OCI-LY1 (cell line): ENCODE measurements around the gene LDAF1.

ENCODE experiments used
- H2AFZ ChIP-seq: fragments of 200-600 bp; sonication (generic), shearing (Covaris generic); 2 replicates; pipeline ENCODE4 v1.6.0; 2014; ENCODE audit warnings: antibody characterized with exemption, mild to moderate bottlenecking, low read length
- H3F3A ChIP-seq: fragments of 200-600 bp; sonication (generic), shearing (Covaris generic); 2 replicates; pipeline ENCODE4 v1.6.0; 2014; ENCODE audit warnings: mild to moderate bottlenecking, antibody characterized with exemption, low read length, moderate library complexity; ENCODE audit not compliant: insufficient read depth
- H3K27ac ChIP-seq: fragments of 200-600 bp; sonication (generic); 2 replicates; pipeline ENCODE4 v1.5.1; 2014; ENCODE audit warnings: low read length, mixed run types, mild to moderate bottlenecking, low read depth; ENCODE audit not compliant: poor library complexity, severe bottlenecking
- H3K27me3 ChIP-seq: fragments of 200-600 bp; sonication (generic); 2 replicates; pipeline ENCODE4 v1.6.0; 2014; ENCODE audit warnings: antibody characterized with exemption, mild to moderate bottlenecking, low read length, moderate library complexity; ENCODE audit not compliant: insufficient read depth
- H3K36me3 ChIP-seq: fragments of 200-600 bp; sonication (generic); 2 replicates; pipeline ENCODE4 v1.6.1; 2014; ENCODE audit warnings: mild to moderate bottlenecking, antibody characterized with exemption, low read length, moderate library complexity, mixed read lengths; ENCODE audit not compliant: insufficient read depth
- H3K4me1 ChIP-seq: fragments of 200-600 bp; sonication (generic); 2 replicates; pipeline ENCODE4 v1.5.1; 2014; ENCODE audit warnings: mild to moderate bottlenecking, low read length, moderate library complexity; ENCODE audit not compliant: insufficient read depth, severe bottlenecking
- H3K4me2 ChIP-seq: fragments of 200-600 bp; sonication (generic), shearing (Covaris generic); 2 replicates; pipeline ENCODE4 v1.6.1; 2014; ENCODE audit warnings: low read length
- H3K4me3 ChIP-seq: fragments of 200-600 bp; sonication (generic); 2 replicates; pipeline ENCODE4 v1.5.1; 2014; ENCODE audit warnings: low read length, low read depth, mild to moderate bottlenecking, mixed read lengths; ENCODE audit not compliant: poor library complexity, severe bottlenecking
- H3K79me2 ChIP-seq: fragments of 200-600 bp; shearing (Covaris generic); 2 replicates; pipeline ENCODE4 v1.6.1; 2016; ENCODE audit warnings: mixed run types, low read length, mixed read lengths; ENCODE audit not compliant: insufficient read depth
- H3K9ac ChIP-seq: fragments of 200-600 bp; sonication (generic), shearing (Covaris generic); 2 replicates; pipeline ENCODE4 v1.6.1; 2014; ENCODE audit warnings: mild to moderate bottlenecking, low read length, mixed read lengths
- H3K9me2 ChIP-seq: fragments of 200-600 bp; sonication (generic), shearing (Covaris generic); 2 replicates; pipeline ENCODE4 v1.6.1; 2014; ENCODE audit warnings: low read depth, mild to moderate bottlenecking, low read length, mixed read lengths
- H3K9me3 ChIP-seq: fragments of 200-600 bp; shearing (Covaris generic); 2 replicates; pipeline ENCODE4 v1.6.1; 2014; ENCODE audit warnings: low read length, mixed read lengths
- H4K20me1 ChIP-seq: fragments of 200-600 bp; sonication (generic), shearing (Covaris generic); 2 replicates; pipeline ENCODE4 v1.6.0; 2016; ENCODE audit warnings: mild to moderate bottlenecking, low read length; ENCODE audit not compliant: insufficient read depth
- EZH2 ChIP-seq: fragments of 200-600 bp; sonication (generic), shearing (Covaris generic); IDR thresholded peaks from 2 replicates; pipeline ENCODE4 v1.8.0; 2017; ENCODE audit warnings: borderline replicate concordance, mixed run types, mild to moderate bottlenecking, antibody characterized with exemption, low read length, moderate library complexity, mixed read lengths
- TF ChIP-seq, protein P1 (sequence below): fragments of 200-600 bp; sonication (generic), shearing (Covaris generic); IDR thresholded peaks from 2 replicates; pipeline ENCODE4 v1.5.1; 2017; ENCODE audit warnings: mild to moderate bottlenecking, antibody characterized with exemption, low read length, moderate library complexity, mixed read lengths

The LDAF1 gene

GRCh38 chr16:21223787-21224186 lies 65.3 kb downstream of the LDAF1 start:
- H4K20me1 ChIP-seq, result no peaks in the 10 kb centered on the region
- no peaks in the 10 kb centered on the region for H3K36me3 ChIP-seq
- TF ChIP-seq, protein P1, sequence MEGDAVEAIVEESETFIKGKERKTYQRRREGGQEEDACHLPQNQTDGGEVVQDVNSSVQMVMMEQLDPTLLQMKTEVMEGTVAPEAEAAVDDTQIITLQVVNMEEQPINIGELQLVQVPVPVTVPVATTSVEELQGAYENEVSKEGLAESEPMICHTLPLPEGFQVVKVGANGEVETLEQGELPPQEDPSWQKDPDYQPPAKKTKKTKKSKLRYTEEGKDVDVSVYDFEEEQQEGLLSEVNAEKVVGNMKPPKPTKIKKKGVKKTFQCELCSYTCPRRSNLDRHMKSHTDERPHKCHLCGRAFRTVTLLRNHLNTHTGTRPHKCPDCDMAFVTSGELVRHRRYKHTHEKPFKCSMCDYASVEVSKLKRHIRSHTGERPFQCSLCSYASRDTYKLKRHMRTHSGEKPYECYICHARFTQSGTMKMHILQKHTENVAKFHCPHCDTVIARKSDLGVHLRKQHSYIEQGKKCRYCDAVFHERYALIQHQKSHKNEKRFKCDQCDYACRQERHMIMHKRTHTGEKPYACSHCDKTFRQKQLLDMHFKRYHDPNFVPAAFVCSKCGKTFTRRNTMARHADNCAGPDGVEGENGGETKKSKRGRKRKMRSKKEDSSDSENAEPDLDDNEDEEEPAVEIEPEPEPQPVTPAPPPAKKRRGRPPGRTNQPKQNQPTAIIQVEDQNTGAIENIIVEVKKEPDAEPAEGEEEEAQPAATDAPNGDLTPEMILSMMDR, result no peak
- no peak for TF ChIP-seq EZH2
- no peak overlapping the region for H3K4me2 ChIP-seq
- H3K79me2 ChIP-seq, result no peaks in the 10 kb centered on the region
- H3K9me2 ChIP-seq, result no peaks in the 10 kb centered on the region
- H3K27ac ChIP-seq, result no peak overlapping the region
- H3K4me1 ChIP-seq, result no peaks in the 10 kb centered on the region
- H3K27me3 ChIP-seq, result no peaks in the 10 kb centered on the region
- no peak overlapping the region for H3K4me3 ChIP-seq
- H3K9me3 ChIP-seq, result no peaks in the 10 kb centered on the region
- no peak overlapping the region for H3K9ac ChIP-seq
- no peaks in the 10 kb centered on the region for H3F3A ChIP-seq
- H2AFZ ChIP-seq, result no peak overlapping the region

GRCh38 chr16:21224800-21225199 lies 66.3 kb downstream of the LDAF1 start:
- Histone ChIP-seq H3F3A (no peaks in the 10 kb centered on the region), H3K9me3 (no peaks in the 10 kb centered on the region), H2AFZ (no peak overlapping the region), H3K4me1 (no peaks in the 10 kb centered on the region), H3K79me2 (no peaks in the 10 kb centered on the region), H3K27ac (no peak overlapping the region), H4K20me1 (no peaks in the 10 kb centered on the region), H3K27me3 (no peaks in the 10 kb centered on the region), H3K9me2 (no peaks in the 10 kb centered on the region), H3K4me2 (no peak overlapping the region), H3K9ac (no peak overlapping the region), H3K36me3 (no peaks in the 10 kb centered on the region), H3K4me3 (no peak overlapping the region)
- no peak for TF ChIP-seq EZH2
- TF ChIP-seq, protein P1, result no peak

- H3K4me2 ChIP-seq, result no peak overlapping the region
- H2AFZ ChIP-seq, result no peak overlapping the region
- H3K36me3 ChIP-seq, result no peaks in the 10 kb centered on the region
- H3K9me2 ChIP-seq, result no peaks in the 10 kb centered on the region
- H3K4me1 ChIP-seq, result no peaks in the 10 kb centered on the region
- H3K27me3 ChIP-seq, result no peaks in the 10 kb centered on the region
- no peak overlapping the region for H3K4me3 ChIP-seq
- no peaks in the 10 kb centered on the region for H3K9me3 ChIP-seq
- H4K20me1 ChIP-seq, result no peaks in the 10 kb centered on the region
- H3K79me2 ChIP-seq, result no peaks in the 10 kb centered on the region
- no peak for TF ChIP-seq EZH2
- TF ChIP-seq, protein P1, result no peak
- no peak overlapping the region for H3K27ac ChIP-seq
- H3F3A ChIP-seq, result no peaks in the 10 kb centered on the region
- no peak overlapping the region for H3K9ac ChIP-seq
Measured at GRCh38 chr16:21226749-21227148, 68.3 kb downstream of the LDAF1 start.
